GM19025 (cell line): ENCODE results near the gene GNA12.
"Not testable (repeated sequence)": the region's sequence is repeated elsewhere in the genome, so short reads cannot be mapped to it uniquely, and the experiment has no call there.

ENCODE experiments used
- ATAC-seq: cut with Tn5 transposase; IDR thresholded peaks from one replicate; pipeline ENCODE4 v1.9.1; 2021; ENCODE audit warnings: mild to moderate bottlenecking, low read depth, moderate library complexity; ENCODE audit not compliant: unreplicated experiment

GNA12 gene

GRCh38 chr7:2864999-2865670 is 21.0 kb upstream of the GNA12 start:
- ATAC-seq = no peak

- no peak for ATAC-seq
Measured at GRCh38 chr7:2864204-2864985, 20.3 kb upstream of the GNA12 start.

- peak; percentile 97 for ATAC-seq
Measured at GRCh38 chr7:2863461-2864066, 19.5 kb upstream of the GNA12 start.

GRCh38 chr7:2862831-2863361 is 18.8 kb upstream of the GNA12 start:
- no peak for ATAC-seq

- ATAC-seq = no peak
Measured at GRCh38 chr7:2861509-2861908, 17.4 kb upstream of the GNA12 start.

GRCh38 chr7:2860627-2861133 is 16.6 kb upstream of the GNA12 start:
- no peak for ATAC-seq

- ATAC-seq = no peak
Measured at GRCh38 chr7:2859952-2860351, 15.8 kb upstream of the GNA12 start.

GRCh38 chr7:2858621-2859020 is 14.5 kb upstream of the GNA12 start:
- ATAC-seq = no peak

- ATAC-seq = no peak
Measured at GRCh38 chr7:2856388-2857169, 12.5 kb upstream of the GNA12 start.

- ATAC-seq = no peak
Measured at GRCh38 chr7:2855386-2855785, 11.3 kb upstream of the GNA12 start.

- ATAC-seq = not testable (repeated sequence)
Measured at GRCh38 chr7:2853552-2853951, 9.4 kb upstream of the GNA12 start.

GRCh38 chr7:2853147-2853546 is 9.0 kb upstream of the GNA12 start:
- no peak for ATAC-seq

GRCh38 chr7:2851497-2851896 is 7.4 kb upstream of the GNA12 start:
- ATAC-seq = peak; percentile 68

GRCh38 chr7:2849941-2850766 is 6.0 kb upstream of the GNA12 start:
- no peak for ATAC-seq

- ATAC-seq = no peak
Measured at GRCh38 chr7:2845034-2845592, 1.0 kb upstream of the GNA12 start.

- no peak for ATAC-seq
Measured at GRCh38 chr7:2843711-2844152, 376 bp downstream of the GNA12 start.

- no peak for ATAC-seq
Measured at GRCh38 chr7:2843191-2843685, 870 bp downstream of the GNA12 start.

GRCh38 chr7:2841907-2842306 is 2.2 kb downstream of the GNA12 start:
- ATAC-seq = no peak

GRCh38 chr7:2840458-2840857 is 3.6 kb downstream of the GNA12 start:
- no peak for ATAC-seq
